IMR-90 (cell line): ENCODE data around the gene ARHGAP31. TPM values are rescaled to one million over a fixed set of nuclear protein-coding genes. Genes with fewer than 3 reads are reported as not detected.
"Not testable (repeated sequence)": the region's sequence is repeated elsewhere in the genome, so short reads cannot be mapped to it uniquely, and the experiment has no call there.

ENCODE experiments used
- ATAC-seq: fragments of 200-7000 bp; cut with Tn5 transposase; 2 replicates; pipeline ENCODE4 v1.9.1; 2020; ENCODE audit warnings: low read depth, mild to moderate bottlenecking, moderate library complexity
- BruUV-seq: library from RNA; stranded (reverse); fragments of 400-500 nt; replicated peaks from 2 replicates; lab custom pipeline; 2021; lab: Mats Ljungman, UMichigan
- CTCF ChIA-PET: fragments of 300-600 bp; formaldehyde crosslinking; extraction: SDS; loops from one replicate; lab custom pipeline; 2021; ENCODE audit warnings: antibody characterized with exemption; lab: Yijun Ruan, JAX
- POLR2A ChIA-PET: fragments of 300-600 bp; sonication (Branson Sonifier 250); formaldehyde crosslinking; loops from one replicate; lab custom pipeline; 2022; ENCODE audit warnings: antibody characterized with exemption; ENCODE audit not compliant: unreplicated experiment; lab: Charles Lee
- DNase-seq: peaks from one replicate; pipeline ENCODE4 v3.0.0; 2013
- H2AFZ ChIP-seq: replicated peaks from 2 replicates; pipeline ENCODE3; 2013; ENCODE audit warnings: low read length, mild to moderate bottlenecking; ENCODE audit not compliant: poor library complexity
- H2AK5ac ChIP-seq: 2 replicates; pipeline ENCODE4 v1.6.1; 2013; ENCODE audit warnings: low read depth, low read length, inconsistent platforms
- H2AK9ac ChIP-seq: replicated peaks from 2 replicates; pipeline ENCODE3; 2013; ENCODE audit warnings: mild to moderate bottlenecking, low read depth, low read length, moderate library complexity; ENCODE audit not compliant: poor library complexity
- H2BK120ac ChIP-seq: 2 replicates; pipeline ENCODE4 v1.6.1; 2013; ENCODE audit warnings: low read depth, low read length, inconsistent platforms
- H2BK15ac ChIP-seq: 3 replicates; pipeline ENCODE4 v1.6.1; 2013; ENCODE audit warnings: low read depth, low read length, inconsistent platforms
- H2BK20ac ChIP-seq: 2 replicates; pipeline ENCODE4 v1.6.1; 2013; ENCODE audit warnings: low read depth, mild to moderate bottlenecking, inconsistent platforms, low read length, moderate library complexity
- H2BK5ac ChIP-seq: 2 replicates; pipeline ENCODE4 v1.6.1; 2013; ENCODE audit warnings: mild to moderate bottlenecking, low read depth, low read length, inconsistent platforms; ENCODE audit not compliant: poor library complexity, severe bottlenecking
- H3K14ac ChIP-seq: replicated peaks from 2 replicates; pipeline ENCODE4 v1.6.1; 2013; ENCODE audit warnings: low read depth, low read length, inconsistent platforms
- H3K18ac ChIP-seq: 2 replicates; pipeline ENCODE4 v1.6.1; 2013; ENCODE audit warnings: low read depth, low read length, control low read depth
- H3K23ac ChIP-seq: 2 replicates; pipeline ENCODE4 v1.6.1; 2013; ENCODE audit warnings: low read depth, low read length, inconsistent platforms
- H3K27ac ChIP-seq: 2 replicates; pipeline ENCODE4 v1.5.1; 2013; ENCODE audit warnings: mild to moderate bottlenecking, control low read depth, low read length; ENCODE audit not compliant: insufficient read depth
- H3K27me3 ChIP-seq: 2 replicates; pipeline ENCODE4 v1.6.1; 2013; ENCODE audit warnings: low read length; ENCODE audit not compliant: control insufficient read depth, insufficient read depth
- H3K36me3 ChIP-seq: 2 replicates; pipeline ENCODE4 v1.6.1; 2013; ENCODE audit warnings: low read length, mixed read lengths; ENCODE audit not compliant: control insufficient read depth, insufficient read depth
- H3K4ac ChIP-seq: 2 replicates; pipeline ENCODE4 v1.6.1; 2013; ENCODE audit warnings: low read depth, low read length, inconsistent platforms
- H3K4me1 ChIP-seq: 2 replicates; pipeline ENCODE4 v1.6.1; 2013; ENCODE audit warnings: low read length, mixed read lengths; ENCODE audit not compliant: control insufficient read depth, insufficient read depth
- H3K4me2 ChIP-seq: 2 replicates; pipeline ENCODE4 v1.6.1; 2013; ENCODE audit warnings: low read depth, mild to moderate bottlenecking, control low read depth, low read length, moderate library complexity
- H3K4me3 ChIP-seq: 2 replicates; pipeline ENCODE4 v1.5.1; 2013; ENCODE audit warnings: low read depth, mild to moderate bottlenecking, control low read depth, low read length, moderate library complexity; ENCODE audit not compliant: insufficient read depth
- H3K56ac ChIP-seq: 2 replicates; pipeline ENCODE4 v1.6.1; 2013; ENCODE audit warnings: low read length, inconsistent platforms; ENCODE audit not compliant: insufficient read depth; ENCODE audit errors: extremely low read depth
- H3K79me1 ChIP-seq, 2 experiments: 2 replicates each; pipeline ENCODE4 v1.6.1; 2013; ENCODE audit warnings: low read length in 2 of 2, inconsistent platforms in 1 of 2, low read depth in 1 of 2
- H3K9ac ChIP-seq: 2 replicates; pipeline ENCODE4 v1.6.1; 2013; ENCODE audit warnings: low read depth, low read length, control low read depth
- H3K9me1 ChIP-seq: 2 replicates; pipeline ENCODE4 v1.6.1; 2013; ENCODE audit warnings: low read length, inconsistent platforms; ENCODE audit not compliant: insufficient read depth
- H3K9me3 ChIP-seq: 2 replicates; pipeline ENCODE4 v1.6.1; 2013; ENCODE audit warnings: low read length; ENCODE audit not compliant: control insufficient read depth, insufficient read depth
- H4K20me1 ChIP-seq: 2 replicates; pipeline ENCODE4 v1.6.1; 2013; ENCODE audit warnings: low read length, inconsistent platforms; ENCODE audit not compliant: insufficient read depth
- H4K5ac ChIP-seq: 2 replicates; pipeline ENCODE4 v1.6.1; 2013; ENCODE audit warnings: mild to moderate bottlenecking, low read depth, low read length, control low read depth
- H4K8ac ChIP-seq, 2 experiments: 2 replicates each; pipeline ENCODE4 v1.6.1; 2013; ENCODE audit warnings: low read depth in 2 of 2, low read length in 2 of 2, control low read depth in 1 of 2, inconsistent platforms in 1 of 2
- H4K91ac ChIP-seq: 2 replicates; pipeline ENCODE4 v1.6.1; 2013; ENCODE audit warnings: low read depth, low read length, inconsistent platforms; ENCODE audit not compliant: insufficient read depth
- WGBS, 2 experiments: methylation state at CpG; one replicate each; pipeline versions ENCODE4 v1.1.5 to v1.1.7; 2013; ENCODE audit warnings: missing lambda C conversion rate in 2 of 2; ENCODE audit not compliant: insufficient read length in 1 of 2; ENCODE audit errors: extremely low coverage in 2 of 2; 5-methylcytosine and 5-hydroxymethylcytosine counted together
- dilution Hi-C: fragments of 300-500 bp; cut with HindIII; formaldehyde crosslinking; loops from one replicate; pipeline ENCODE4 v1.14.3; 2018; ENCODE audit warnings: low sequenced_read_pairs; ENCODE audit not compliant: unreplicated experiment
- in situ Hi-C: fragments of 300-500 bp; cut with MboI; formaldehyde crosslinking; loops from 3 replicates; pipeline ENCODE4 v1.14.3; 2019; ENCODE audit warnings: low sequenced_read_pairs, inconsistent platforms, mixed read lengths
- intact Hi-C: fragments of 100-400 bp; cut with micrococcal nuclease; formaldehyde crosslinking; loops from 2 replicates; pipeline ENCODE4 v1.10.0; 2022
- polyA plus RNA-seq, 3 experiments: library from polyadenylated mRNA; depleted of rRNA; stranded (reverse); fragments of >200 nt; gene quantifications; 2 replicates each; pipeline ENCODE4 v1.2.3, GENCODE V29; 2012; ENCODE audit warnings: low replicate concordance in 1 of 3
- total RNA-seq: library from RNA; depleted of rRNA; stranded (reverse); fragments of >200 nt; gene quantifications from 2 replicates; pipeline ENCODE4 v1.2.3, GENCODE V29; 2012

The ARHGAP31 gene
- total and polyA plus RNA-seq, 2 of the 4 experiments (the other 2 are of a cell fraction) = 6.6 to 7.7 TPM

DNA sequence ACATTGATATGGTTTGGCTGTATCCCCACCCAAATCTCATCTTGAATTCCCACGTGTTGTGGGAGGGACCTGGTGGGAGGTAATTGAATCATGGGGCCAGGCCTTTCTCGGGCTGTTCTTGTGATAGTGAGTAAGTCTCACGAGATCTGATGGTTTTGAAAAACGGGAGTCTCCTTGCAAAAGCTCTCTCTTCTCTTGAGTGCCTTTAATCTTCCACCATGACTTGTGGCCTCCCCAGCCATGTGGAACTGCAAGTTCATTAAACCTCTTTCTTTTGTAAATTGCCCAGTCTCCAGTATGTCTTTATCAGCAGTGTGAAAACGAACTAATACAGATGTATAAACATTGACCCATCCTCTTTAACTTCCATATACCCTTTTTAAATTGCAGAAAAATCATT lies 26.6 kb downstream of the ARHGAP31 start:
- ATAC-seq, H2BK20ac ChIP-seq, H3K18ac ChIP-seq, H2BK5ac ChIP-seq, H2BK15ac ChIP-seq, H3K27ac ChIP-seq, H3K4me1 ChIP-seq, DNase-seq, H2AK9ac ChIP-seq, intact Hi-C loops, H4K8ac ChIP-seq, H3K9me3 ChIP-seq, H3K27me3 ChIP-seq, H4K5ac ChIP-seq, H3K23ac ChIP-seq, H3K4me2 ChIP-seq, H3K9ac ChIP-seq, dilution Hi-C loops, H3K4me3 ChIP-seq, in situ Hi-C loops, H4K91ac ChIP-seq, POLR2A ChIA-PET, H2BK120ac ChIP-seq, CTCF ChIA-PET, H4K20me1 ChIP-seq, H3K9me1 ChIP-seq, H3K56ac ChIP-seq, H2AFZ ChIP-seq, BruUV-seq, H3K14ac ChIP-seq, H2AK5ac ChIP-seq, H3K36me3 ChIP-seq, H3K4ac ChIP-seq: not testable (repeated sequence)
- H3K79me1 ChIP-seq = peaks cover 28 to 58% of the 10 kb centered on the region in 2 experiments
- whole genome bisulfite sequencing, 2 experiments = no CpG with 5 or more reads among the region's 5 CpGs
